DOHH2 (cell line): ENCODE data around the gene TARM1.

ENCODE experiments used
- H3F3A ChIP-seq: fragments of 200-600 bp; sonication (generic), shearing (Covaris generic); 2 replicates; pipeline ENCODE4 v1.6.0; 2016; ENCODE audit warnings: antibody characterized with exemption, mild to moderate bottlenecking; ENCODE audit not compliant: control insufficient read depth, insufficient read depth
- H3K27ac ChIP-seq: fragments of 200-600 bp; sonication (generic); 2 replicates; pipeline ENCODE4 v1.5.1; 2014; ENCODE audit warnings: low read depth, mild to moderate bottlenecking, low read length, moderate library complexity
- H3K27me3 ChIP-seq: fragments of 200-600 bp; sonication (generic); 2 replicates; pipeline ENCODE4 v1.6.1; 2014; ENCODE audit warnings: mild to moderate bottlenecking, low read length, mixed read lengths; ENCODE audit not compliant: control insufficient read depth
- H3K36me3 ChIP-seq: fragments of 200-600 bp; sonication (generic); 2 replicates; pipeline ENCODE4 v1.6.1; 2014; ENCODE audit warnings: mild to moderate bottlenecking, low read length, moderate library complexity, mixed read lengths; ENCODE audit not compliant: control insufficient read depth
- H3K4me1 ChIP-seq: fragments of 200-600 bp; sonication (generic); 2 replicates; pipeline ENCODE4 v1.6.1; 2014; ENCODE audit warnings: mild to moderate bottlenecking, low read length, mixed read lengths; ENCODE audit not compliant: control insufficient read depth
- H3K4me2 ChIP-seq: fragments of 200-600 bp; sonication (generic); 2 replicates; pipeline ENCODE4 v1.6.0; 2014; ENCODE audit warnings: mild to moderate bottlenecking, low read length, moderate library complexity
- H3K4me3 ChIP-seq: fragments of 200-600 bp; sonication (generic); 2 replicates; pipeline ENCODE4 v1.5.1; 2014; ENCODE audit warnings: mild to moderate bottlenecking, low read length, mixed read lengths
- H3K79me2 ChIP-seq: fragments of 200-600 bp; sonication (generic); 2 replicates; pipeline ENCODE4 v1.6.1; 2014; ENCODE audit warnings: mild to moderate bottlenecking, low read length, mixed read lengths; ENCODE audit not compliant: control insufficient read depth
- H3K9me2 ChIP-seq: fragments of 200-600 bp; sonication (generic); replicated peaks from 2 replicates; pipeline ENCODE4 v1.6.1; 2014; ENCODE audit warnings: mild to moderate bottlenecking, low read length, mixed read lengths; ENCODE audit not compliant: control insufficient read depth
- H3K9me3 ChIP-seq: fragments of 200-600 bp; sonication (generic); 2 replicates; pipeline ENCODE4 v1.6.1; 2014; ENCODE audit warnings: antibody characterized with exemption, low read length, mixed read lengths; ENCODE audit not compliant: control insufficient read depth, insufficient read depth
- H4K20me1 ChIP-seq: fragments of 200-600 bp; sonication (generic); 2 replicates; pipeline ENCODE4 v1.6.0; 2014; ENCODE audit warnings: low read depth, mild to moderate bottlenecking, antibody characterized with exemption, low read length, moderate library complexity; ENCODE audit not compliant: control insufficient read depth, insufficient read depth
- EZH2phosphoT487 ChIP-seq: fragments of 200-600 bp; sonication (generic); IDR thresholded peaks from 2 replicates; pipeline ENCODE4 v1.6.1; 2017; ENCODE audit warnings: borderline replicate concordance, mild to moderate bottlenecking, antibody characterized with exemption, low read length, moderate library complexity, mixed read lengths
- TF ChIP-seq, protein P1 (sequence below): fragments of 200-600 bp; sonication (generic); IDR thresholded peaks from one replicate; pipeline ENCODE4 v1.5.1; 2014; ENCODE audit warnings: antibody characterized with exemption, mild to moderate bottlenecking, low read depth, low read length; ENCODE audit not compliant: poor library complexity, severe bottlenecking

TARM1 gene

DNA sequence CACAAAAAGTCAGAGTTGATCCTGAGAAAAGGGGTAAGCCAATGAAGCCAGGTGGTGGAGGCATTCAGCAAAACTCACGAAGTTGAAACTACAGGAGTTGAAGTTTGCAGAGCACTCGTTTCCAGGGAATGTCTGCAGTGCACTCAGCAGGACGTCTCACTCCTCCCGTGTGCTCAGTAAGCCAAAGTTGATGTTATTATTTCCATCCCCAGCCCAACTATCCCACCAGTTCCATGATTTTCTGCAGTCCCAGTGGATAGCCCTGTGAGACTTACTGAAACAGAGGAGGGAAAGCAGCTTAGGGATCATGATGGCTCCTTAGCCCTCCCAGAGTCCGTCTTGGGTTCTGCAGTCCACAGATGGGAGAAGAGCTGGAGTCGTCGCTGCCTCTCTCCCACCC is at the start of gene TARM1:
TARM1 (minus strand) TSS at position 334 of the 400 bp plus-strand sequence; CDS start at position 309, 25 bp downstream.
- no peaks in the 10 kb centered on the region for H3K79me2 ChIP-seq
- H3K4me1 ChIP-seq, result no peaks in the 10 kb centered on the region
- H3K9me3 ChIP-seq, result peaks cover 6% of the 10 kb centered on the region; the same call in 1 of the 2 replicates
- H3K36me3 ChIP-seq, result no peaks in the 10 kb centered on the region
- H3K9me2 ChIP-seq, result no peaks in the 10 kb centered on the region
- H3K4me2 ChIP-seq, result no peak within 1 kb of the TSS
- H3K4me3 ChIP-seq, result no peak within 1 kb of the TSS
- no peaks in the 10 kb centered on the region for H3F3A ChIP-seq
- no peaks in the 10 kb centered on the region for H3K27me3 ChIP-seq
- H4K20me1 ChIP-seq, result no peaks in the 10 kb centered on the region
- TF ChIP-seq EZH2phosphoT487, result no peak
- TF ChIP-seq, protein P1, sequence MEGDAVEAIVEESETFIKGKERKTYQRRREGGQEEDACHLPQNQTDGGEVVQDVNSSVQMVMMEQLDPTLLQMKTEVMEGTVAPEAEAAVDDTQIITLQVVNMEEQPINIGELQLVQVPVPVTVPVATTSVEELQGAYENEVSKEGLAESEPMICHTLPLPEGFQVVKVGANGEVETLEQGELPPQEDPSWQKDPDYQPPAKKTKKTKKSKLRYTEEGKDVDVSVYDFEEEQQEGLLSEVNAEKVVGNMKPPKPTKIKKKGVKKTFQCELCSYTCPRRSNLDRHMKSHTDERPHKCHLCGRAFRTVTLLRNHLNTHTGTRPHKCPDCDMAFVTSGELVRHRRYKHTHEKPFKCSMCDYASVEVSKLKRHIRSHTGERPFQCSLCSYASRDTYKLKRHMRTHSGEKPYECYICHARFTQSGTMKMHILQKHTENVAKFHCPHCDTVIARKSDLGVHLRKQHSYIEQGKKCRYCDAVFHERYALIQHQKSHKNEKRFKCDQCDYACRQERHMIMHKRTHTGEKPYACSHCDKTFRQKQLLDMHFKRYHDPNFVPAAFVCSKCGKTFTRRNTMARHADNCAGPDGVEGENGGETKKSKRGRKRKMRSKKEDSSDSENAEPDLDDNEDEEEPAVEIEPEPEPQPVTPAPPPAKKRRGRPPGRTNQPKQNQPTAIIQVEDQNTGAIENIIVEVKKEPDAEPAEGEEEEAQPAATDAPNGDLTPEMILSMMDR, result no peak
- no peak within 1 kb of the TSS for H3K27ac ChIP-seq

DNA sequence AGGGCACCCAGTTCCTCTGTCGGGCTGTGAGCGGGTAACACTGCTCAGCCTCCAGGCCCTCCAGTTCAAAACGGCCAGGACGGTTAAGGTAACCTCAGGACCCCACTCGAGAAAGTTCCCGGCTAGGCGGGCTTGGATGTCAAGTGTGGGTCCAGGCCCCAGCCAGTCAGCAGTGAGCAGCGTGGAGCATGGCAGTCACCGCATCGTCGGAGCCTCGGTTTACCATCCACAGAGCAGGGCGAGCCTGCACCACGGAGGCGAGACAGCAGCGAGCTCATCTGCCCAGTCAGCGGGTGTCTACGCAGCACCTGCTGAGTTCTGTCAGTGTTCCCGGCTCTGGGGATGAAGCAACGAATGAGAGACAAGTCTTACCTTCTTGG is 48.4 kb upstream of the TARM1 start:
- Histone ChIP-seq H3F3A (no peaks in the 10 kb centered on the region), H3K27me3 (no peaks in the 10 kb centered on the region), H3K4me2 (no peak overlapping the region), H3K79me2 (no peaks in the 10 kb centered on the region), H3K27ac (no peak overlapping the region), H3K36me3 (peaks cover 50% of the 10 kb centered on the region), H3K9me3 (no peaks in the 10 kb centered on the region), H3K4me1 (no peaks in the 10 kb centered on the region), H4K20me1 (0 out of 2 replicates have a peak, but pooled peaks cover 3% of the 10 kb centered on the region), H3K9me2 (no peaks in the 10 kb centered on the region), H3K4me3 (no peak overlapping the region)
- TF ChIP-seq EZH2phosphoT487, result no peak
- TF ChIP-seq, protein P1, result no peak

DNA sequence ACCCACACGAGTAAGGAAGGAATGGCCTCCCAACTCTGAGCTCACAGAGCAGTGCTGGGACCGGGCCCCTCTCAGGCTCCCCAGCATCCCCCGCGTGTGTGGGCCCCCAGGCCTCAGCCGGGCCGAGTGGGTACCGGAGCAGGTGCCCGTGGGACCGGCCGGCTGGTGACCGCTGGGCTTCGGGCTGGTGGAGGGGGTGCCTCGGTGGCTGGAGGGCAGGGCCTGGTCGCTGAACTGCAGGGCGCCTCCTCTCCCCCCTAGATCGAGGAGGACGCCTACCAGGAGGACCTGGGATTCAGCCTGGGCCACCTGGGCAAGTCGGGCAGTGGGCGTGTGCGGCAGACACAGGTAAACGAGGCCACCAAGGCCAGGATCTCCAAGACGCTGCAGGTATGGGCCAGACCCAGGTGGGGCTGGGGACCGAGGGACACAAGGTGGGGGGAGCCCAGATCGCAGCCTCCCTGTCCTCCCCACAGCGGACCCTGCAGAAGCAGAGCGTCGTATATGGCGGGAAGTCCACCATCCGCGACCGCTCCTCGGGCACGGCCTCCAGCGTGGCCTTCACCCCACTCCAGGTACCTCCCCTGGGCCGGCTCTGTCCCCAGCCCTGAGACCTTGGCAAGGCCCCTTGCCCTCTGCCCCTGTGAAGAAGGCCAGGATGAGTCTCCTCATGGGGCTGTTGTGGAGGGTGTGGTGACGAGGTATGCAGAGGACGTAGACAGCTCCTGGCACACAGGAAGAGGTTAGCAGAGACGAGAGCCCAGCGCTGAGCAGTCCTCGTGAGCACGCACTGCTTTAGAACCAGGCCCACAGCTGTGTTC is 47.8 kb upstream of the TARM1 start:
- Histone ChIP-seq H3K27ac (no peak overlapping the region), H3K79me2 (no peaks in the 10 kb centered on the region), H4K20me1 (0 out of 2 replicates have a peak, but pooled peaks cover 3% of the 10 kb centered on the region), H3K9me3 (no peaks in the 10 kb centered on the region), H3F3A (no peaks in the 10 kb centered on the region), H3K4me2 (no peak overlapping the region), H3K9me2 (no peaks in the 10 kb centered on the region), H3K27me3 (no peaks in the 10 kb centered on the region), H3K4me1 (no peaks in the 10 kb centered on the region), H3K36me3 (peaks cover 56% of the 10 kb centered on the region), H3K4me3 (no peak overlapping the region)
- TF ChIP-seq, protein P1, result no peak
- no peak for TF ChIP-seq EZH2phosphoT487
